Measurements from ENCODE around the gene PCSK5. TPM values are rescaled to one million over a fixed set of nuclear protein-coding genes. Genes with fewer than 3 reads are reported as not detected.

The PCSK5 gene
- polyA plus RNA-seq, 2 donors, result 4.2 to 6.1 TPM

DNA sequence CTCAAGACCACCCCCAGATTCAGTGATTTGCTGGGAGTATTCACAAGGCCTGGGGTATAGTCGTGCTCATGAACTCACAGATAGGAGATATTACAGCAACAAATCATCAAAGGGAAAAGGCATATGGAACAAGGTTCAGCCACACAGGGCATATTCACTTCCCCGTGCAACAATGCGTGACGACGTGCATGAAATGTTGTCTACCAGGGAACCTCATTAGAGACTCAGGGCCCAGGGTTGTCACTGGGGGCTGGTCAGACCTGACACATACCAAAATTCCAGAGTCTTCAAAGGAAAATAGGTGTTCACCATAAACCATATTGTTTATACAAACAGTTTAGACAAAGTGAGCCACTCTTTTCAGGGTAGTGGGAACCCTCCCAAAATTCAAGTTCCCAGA is 291.3 kb downstream of the PCSK5 start:
- 91 to 93% methylated on average over 5 of the region's 5 CpGs for WGBS, 2 donors
- Histone ChIP-seq H3K27me3 (ENCODE audit: control insufficient read depth in 1 of 2, insufficient read depth in 2 of 2, low read length in 2 of 2) (no peaks in the 10 kb centered on the region), H3K4me1 (ENCODE audit: control insufficient read depth in 2 of 2, insufficient read depth in 2 of 2, low read length in 1 of 2) (no peaks in the 10 kb centered on the region), H3K9me3 (ENCODE audit: control insufficient read depth in 2 of 2, insufficient read depth in 1 of 2, low read depth in 1 of 2, low read length in 1 of 2) (peaks cover 0 to 4% of the 10 kb centered on the region in 2 donors), H3K4me3 (ENCODE audit: low read depth in 1 of 2, low read length in 2 of 2) (no peak overlapping the region), H3K27ac (ENCODE audit: low read depth in 2 of 2, low read length in 1 of 2) (no peak overlapping the region), H3K36me3 (ENCODE audit: control insufficient read depth in 2 of 2, insufficient read depth in 2 of 2, low read length in 1 of 2) (peaks cover 4 to 6% of the 10 kb centered on the region in 2 donors)

DNA sequence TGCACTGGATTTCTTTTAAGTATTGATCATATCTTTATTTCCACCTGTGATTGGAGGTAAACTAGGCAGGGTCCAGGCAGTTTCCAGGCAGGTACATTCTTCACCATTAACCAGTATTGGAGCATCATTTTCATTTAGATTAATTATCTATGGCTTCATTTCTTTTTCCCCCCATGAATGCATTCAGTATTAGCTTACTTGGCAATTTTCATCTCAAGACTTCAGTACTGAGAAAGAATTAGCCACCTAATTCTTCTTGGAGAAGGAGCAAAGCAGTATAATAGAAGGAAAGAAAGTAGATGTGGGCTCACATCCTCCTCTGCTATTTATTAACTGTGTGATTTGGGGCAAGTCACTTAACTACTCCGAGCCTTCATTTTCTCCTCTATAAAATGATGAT is 295.0 kb downstream of the PCSK5 start:
- 88 to 91% methylated on average over 1 of the region's 1 CpG for WGBS, 2 donors
- no peak overlapping the region for H3K27ac ChIP-seq (ENCODE audit: low read depth in 2 of 2, low read length in 1 of 2)
- H3K36me3 ChIP-seq (ENCODE audit: control insufficient read depth in 2 of 2, insufficient read depth in 2 of 2, low read length in 1 of 2), result peaks cover 4 to 5% of the 10 kb centered on the region in 2 donors
- H3K9me3 ChIP-seq (ENCODE audit: control insufficient read depth in 2 of 2, insufficient read depth in 1 of 2, low read depth in 1 of 2, low read length in 1 of 2), result no peaks in the 10 kb centered on the region
- no peaks in the 10 kb centered on the region for H3K4me1 ChIP-seq (ENCODE audit: control insufficient read depth in 2 of 2, insufficient read depth in 2 of 2, low read length in 1 of 2)
- no peaks in the 10 kb centered on the region for H3K27me3 ChIP-seq (ENCODE audit: control insufficient read depth in 1 of 2, insufficient read depth in 2 of 2, low read length in 2 of 2)
- H3K4me3 ChIP-seq (ENCODE audit: low read depth in 1 of 2, low read length in 2 of 2), result no peak overlapping the region

DNA sequence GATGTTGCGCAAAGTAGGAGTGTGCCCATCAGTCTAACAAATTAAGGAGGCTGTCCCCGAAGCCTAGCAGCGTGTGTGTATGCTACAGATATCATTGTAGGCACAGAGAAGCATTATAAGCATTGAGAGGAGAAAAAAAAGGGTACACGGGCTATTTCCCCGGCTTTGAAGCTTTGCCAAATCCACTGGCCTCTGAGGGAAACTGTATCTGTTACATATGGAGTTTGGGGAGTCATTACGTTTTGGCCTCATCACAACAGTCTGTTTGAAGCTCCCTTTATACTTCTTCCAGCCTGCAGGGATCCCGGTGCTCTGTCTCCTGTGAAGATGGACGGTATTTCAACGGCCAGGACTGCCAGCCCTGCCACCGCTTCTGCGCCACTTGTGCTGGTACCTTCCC is 297.8 kb downstream of the PCSK5 start:
- Histone ChIP-seq H3K36me3 (ENCODE audit: control insufficient read depth in 2 of 2, insufficient read depth in 2 of 2, low read length in 1 of 2) (peaks cover 3 to 7% of the 10 kb centered on the region in 2 donors), H3K27ac (ENCODE audit: low read depth in 2 of 2, low read length in 1 of 2) (no peak overlapping the region), H3K4me3 (ENCODE audit: low read depth in 1 of 2, low read length in 2 of 2) (no peak overlapping the region), H3K9me3 (ENCODE audit: control insufficient read depth in 2 of 2, insufficient read depth in 1 of 2, low read depth in 1 of 2, low read length in 1 of 2) (no peaks in the 10 kb centered on the region), H3K27me3 (ENCODE audit: control insufficient read depth in 1 of 2, insufficient read depth in 2 of 2, low read length in 2 of 2) (no peaks in the 10 kb centered on the region), H3K4me1 (ENCODE audit: control insufficient read depth in 2 of 2, insufficient read depth in 2 of 2, low read length in 1 of 2) (no peaks in the 10 kb centered on the region)
- WGBS, 2 donors, result 85 to 92% methylated on average over 11 of the region's 11 CpGs

DNA sequence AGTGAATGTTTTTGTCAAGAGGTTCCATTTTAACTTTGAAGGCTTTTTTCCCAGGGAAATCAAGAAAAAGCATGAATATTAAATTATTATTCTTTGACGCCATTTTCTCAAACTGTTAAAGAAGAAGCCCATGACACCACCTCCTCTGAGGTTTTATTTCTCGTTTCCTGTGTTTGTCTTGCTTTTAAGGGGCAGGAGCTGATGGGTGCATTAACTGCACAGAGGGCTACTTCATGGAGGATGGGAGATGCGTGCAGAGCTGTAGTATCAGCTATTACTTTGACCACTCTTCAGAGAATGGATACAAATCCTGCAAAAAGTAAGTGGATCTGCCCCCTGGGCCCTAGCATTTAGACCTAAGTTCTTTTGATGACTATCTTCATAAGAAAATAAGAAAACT is 298.4 kb downstream of the PCSK5 start:
- Histone ChIP-seq H3K9me3 (ENCODE audit: control insufficient read depth in 2 of 2, insufficient read depth in 1 of 2, low read depth in 1 of 2, low read length in 1 of 2) (no peaks in the 10 kb centered on the region), H3K36me3 (ENCODE audit: control insufficient read depth in 2 of 2, insufficient read depth in 2 of 2, low read length in 1 of 2) (peaks cover 3 to 7% of the 10 kb centered on the region in 2 donors), H3K4me3 (ENCODE audit: low read depth in 1 of 2, low read length in 2 of 2) (no peak overlapping the region), H3K27me3 (ENCODE audit: control insufficient read depth in 1 of 2, insufficient read depth in 2 of 2, low read length in 2 of 2) (no peaks in the 10 kb centered on the region), H3K4me1 (ENCODE audit: control insufficient read depth in 2 of 2, insufficient read depth in 2 of 2, low read length in 1 of 2) (no peaks in the 10 kb centered on the region), H3K27ac (ENCODE audit: low read depth in 2 of 2, low read length in 1 of 2) (no peak overlapping the region)
- WGBS, 2 donors, result 85 to 88% methylated on average over 3 of the region's 3 CpGs

DNA sequence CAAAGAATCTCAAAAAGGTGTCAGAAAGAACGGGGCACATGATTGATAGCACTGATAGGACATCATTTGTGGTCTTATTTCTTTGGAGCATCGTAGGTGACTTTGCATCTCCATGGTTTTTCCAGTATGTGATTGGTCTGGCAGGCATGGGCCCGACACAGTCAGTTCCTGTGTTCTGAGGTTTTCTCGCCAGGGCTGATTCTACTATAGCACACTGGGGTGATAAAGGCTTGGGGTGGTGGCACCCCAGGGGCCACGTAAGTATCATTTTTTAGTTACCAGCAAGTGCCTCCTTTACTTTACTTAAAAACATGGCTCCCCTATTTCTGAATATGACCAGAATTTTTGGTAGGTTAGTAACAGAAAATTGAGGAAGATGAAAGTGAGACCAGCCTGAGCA is 301.0 kb downstream of the PCSK5 start:
- Histone ChIP-seq H3K9me3 (ENCODE audit: control insufficient read depth in 2 of 2, insufficient read depth in 1 of 2, low read depth in 1 of 2, low read length in 1 of 2) (no peaks in the 10 kb centered on the region), H3K4me1 (ENCODE audit: control insufficient read depth in 2 of 2, insufficient read depth in 2 of 2, low read length in 1 of 2) (no peaks in the 10 kb centered on the region), H3K27ac (ENCODE audit: low read depth in 2 of 2, low read length in 1 of 2) (no peak overlapping the region), H3K27me3 (ENCODE audit: control insufficient read depth in 1 of 2, insufficient read depth in 2 of 2, low read length in 2 of 2) (no peaks in the 10 kb centered on the region), H3K36me3 (ENCODE audit: control insufficient read depth in 2 of 2, insufficient read depth in 2 of 2, low read length in 1 of 2) (peaks cover 3 to 5% of the 10 kb centered on the region in 2 donors), H3K4me3 (ENCODE audit: low read depth in 1 of 2, low read length in 2 of 2) (no peak overlapping the region)
- 92 to 95% methylated on average over 5 of the region's 5 CpGs for WGBS, 2 donors

DNA sequence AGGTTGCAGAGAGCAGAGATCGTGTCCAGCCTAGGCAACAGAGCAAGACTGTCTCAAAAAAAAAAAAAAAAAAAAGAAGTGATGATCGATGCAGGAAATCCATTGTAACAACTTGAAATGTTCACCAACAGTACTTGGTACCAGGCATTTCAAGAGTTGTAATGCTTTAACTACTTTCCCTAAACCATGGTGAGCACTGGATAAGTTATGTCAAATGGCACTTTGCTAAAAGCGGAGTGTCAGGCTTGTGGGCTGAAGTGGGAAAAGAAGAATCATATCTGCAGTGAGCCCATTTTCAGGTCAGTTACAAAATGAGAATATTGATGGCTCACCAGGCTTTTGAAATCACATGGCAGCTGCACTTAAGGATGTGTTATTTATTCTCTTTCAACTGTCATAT is 301.5 kb downstream of the PCSK5 start:
- WGBS, 2 donors, result 96 to 97% methylated on average over 3 of the region's 3 CpGs
- Histone ChIP-seq H3K4me1 (ENCODE audit: control insufficient read depth in 2 of 2, insufficient read depth in 2 of 2, low read length in 1 of 2) (no peaks in the 10 kb centered on the region), H3K36me3 (ENCODE audit: control insufficient read depth in 2 of 2, insufficient read depth in 2 of 2, low read length in 1 of 2) (peaks cover 3 to 4% of the 10 kb centered on the region in 2 donors), H3K27ac (ENCODE audit: low read depth in 2 of 2, low read length in 1 of 2) (no peak overlapping the region), H3K4me3 (ENCODE audit: low read depth in 1 of 2, low read length in 2 of 2) (no peak overlapping the region), H3K27me3 (ENCODE audit: control insufficient read depth in 1 of 2, insufficient read depth in 2 of 2, low read length in 2 of 2) (no peaks in the 10 kb centered on the region), H3K9me3 (ENCODE audit: control insufficient read depth in 2 of 2, insufficient read depth in 1 of 2, low read depth in 1 of 2, low read length in 1 of 2) (no peaks in the 10 kb centered on the region)

DNA sequence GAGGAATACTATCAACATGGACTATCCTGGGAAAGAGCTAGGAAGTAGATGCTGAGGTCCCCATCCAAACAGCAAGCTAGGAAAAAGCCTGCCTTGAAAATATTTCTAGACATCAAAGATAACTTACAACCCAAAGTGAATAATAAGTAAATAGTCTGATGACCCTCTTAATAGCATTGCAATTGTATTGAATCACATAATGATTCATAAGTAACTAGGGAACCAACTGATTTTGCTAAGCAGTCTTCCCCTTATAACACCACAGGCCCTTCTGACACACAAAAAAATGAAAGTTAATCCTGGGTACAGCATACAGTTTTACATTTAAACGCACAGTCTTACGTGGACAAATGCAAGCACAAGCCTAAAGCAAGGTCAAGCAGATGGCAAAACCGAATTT is 304.4 kb downstream of the PCSK5 start:
- Histone ChIP-seq H3K4me3 (ENCODE audit: low read depth in 1 of 2, low read length in 2 of 2) (no peak overlapping the region), H3K36me3 (ENCODE audit: control insufficient read depth in 2 of 2, insufficient read depth in 2 of 2, low read length in 1 of 2) (peaks cover 2 to 3% of the 10 kb centered on the region in 2 donors), H3K27me3 (ENCODE audit: control insufficient read depth in 1 of 2, insufficient read depth in 2 of 2, low read length in 2 of 2) (no peaks in the 10 kb centered on the region), H3K9me3 (ENCODE audit: control insufficient read depth in 2 of 2, insufficient read depth in 1 of 2, low read depth in 1 of 2, low read length in 1 of 2) (no peaks in the 10 kb centered on the region), H3K27ac (ENCODE audit: low read depth in 2 of 2, low read length in 1 of 2) (no peak overlapping the region), H3K4me1 (ENCODE audit: control insufficient read depth in 2 of 2, insufficient read depth in 2 of 2, low read length in 1 of 2) (no peaks in the 10 kb centered on the region)
- 91 to 94% methylated on average over 3 of the region's 3 CpGs for WGBS, 2 donors

DNA sequence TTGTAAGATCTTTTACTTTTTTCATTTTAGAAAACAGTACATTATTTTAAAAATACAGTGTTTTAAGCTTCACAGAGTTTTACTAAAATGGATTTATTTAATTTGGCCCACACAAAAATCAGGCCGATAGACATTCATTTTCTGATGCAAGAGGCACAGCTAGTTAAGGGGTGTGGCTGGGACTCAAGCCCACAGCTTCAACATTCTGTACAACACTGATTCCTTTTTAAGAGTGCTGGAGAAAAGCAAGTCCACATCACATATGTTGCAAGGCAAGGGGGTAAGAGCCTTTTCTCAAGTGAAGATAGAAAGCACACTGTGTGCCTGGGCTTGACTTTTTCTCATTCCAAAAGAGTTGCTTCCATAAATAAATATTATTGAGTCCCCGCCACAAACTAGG is 307.9 kb downstream of the PCSK5 start:
- Histone ChIP-seq H3K27ac (ENCODE audit: low read depth in 2 of 2, low read length in 1 of 2) (no peak overlapping the region), H3K36me3 (ENCODE audit: control insufficient read depth in 2 of 2, insufficient read depth in 2 of 2, low read length in 1 of 2) (no peaks in the 10 kb centered on the region), H3K4me1 (ENCODE audit: control insufficient read depth in 2 of 2, insufficient read depth in 2 of 2, low read length in 1 of 2) (no peaks in the 10 kb centered on the region), H3K9me3 (ENCODE audit: control insufficient read depth in 2 of 2, insufficient read depth in 1 of 2, low read depth in 1 of 2, low read length in 1 of 2) (no peaks in the 10 kb centered on the region), H3K4me3 (ENCODE audit: low read depth in 1 of 2, low read length in 2 of 2) (no peak overlapping the region), H3K27me3 (ENCODE audit: control insufficient read depth in 1 of 2, insufficient read depth in 2 of 2, low read length in 2 of 2) (no peaks in the 10 kb centered on the region)
- 63 to 72% methylated on average over 2 of the region's 2 CpGs for whole genome bisulfite sequencing, 2 donors

DNA sequence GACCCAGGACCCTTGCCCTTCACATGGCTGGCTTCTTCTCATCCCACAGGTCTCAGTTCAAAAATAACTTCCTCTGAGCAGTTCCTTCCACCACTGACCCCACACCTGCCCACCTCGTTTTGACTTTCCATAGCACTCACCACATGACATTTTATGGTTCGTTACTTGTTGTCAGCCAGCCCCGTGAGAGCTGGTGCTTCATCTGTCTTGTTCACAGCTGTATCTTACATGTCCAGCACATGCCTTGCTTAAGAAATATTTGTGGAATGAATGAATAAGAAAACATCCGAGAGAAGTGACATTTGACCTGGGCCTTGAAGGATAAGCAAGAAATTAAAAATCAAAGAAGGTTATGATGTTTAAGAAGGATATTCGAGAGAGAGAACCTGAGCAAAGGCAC is 309.8 kb downstream of the PCSK5 start:
- Histone ChIP-seq H3K4me3 (ENCODE audit: low read depth in 1 of 2, low read length in 2 of 2) (no peak overlapping the region), H3K27me3 (ENCODE audit: control insufficient read depth in 1 of 2, insufficient read depth in 2 of 2, low read length in 2 of 2) (no peaks in the 10 kb centered on the region), H3K27ac (ENCODE audit: low read depth in 2 of 2, low read length in 1 of 2) (no peak overlapping the region), H3K36me3 (ENCODE audit: control insufficient read depth in 2 of 2, insufficient read depth in 2 of 2, low read length in 1 of 2) (no peaks in the 10 kb centered on the region), H3K9me3 (ENCODE audit: control insufficient read depth in 2 of 2, insufficient read depth in 1 of 2, low read depth in 1 of 2, low read length in 1 of 2) (no peaks in the 10 kb centered on the region), H3K4me1 (ENCODE audit: control insufficient read depth in 2 of 2, insufficient read depth in 2 of 2, low read length in 1 of 2) (no peaks in the 10 kb centered on the region)
- 69 to 74% methylated on average over 5 of the region's 5 CpGs for WGBS, 2 donors

DNA sequence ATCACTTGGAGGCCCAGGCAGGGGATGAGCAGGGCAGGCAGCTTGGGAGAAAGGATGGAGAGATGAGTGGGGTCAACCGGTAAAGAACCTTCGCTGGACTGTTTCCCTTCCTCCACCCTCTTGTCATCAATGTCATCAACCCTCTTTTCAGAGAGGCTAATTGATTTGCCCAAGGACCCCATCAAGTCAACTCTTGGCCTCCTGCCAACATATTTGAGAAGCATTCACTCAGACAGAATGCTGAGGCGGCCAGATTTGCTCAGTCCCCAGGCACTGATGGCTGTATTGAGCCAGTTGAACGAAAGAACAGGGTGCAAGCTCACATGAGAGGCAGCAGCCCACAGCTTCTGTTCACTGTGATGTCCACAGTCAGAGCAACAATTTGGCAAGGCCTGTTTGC is 310.3 kb downstream of the PCSK5 start:
- Histone ChIP-seq H3K9me3 (ENCODE audit: control insufficient read depth in 2 of 2, insufficient read depth in 1 of 2, low read depth in 1 of 2, low read length in 1 of 2) (no peaks in the 10 kb centered on the region), H3K27me3 (ENCODE audit: control insufficient read depth in 1 of 2, insufficient read depth in 2 of 2, low read length in 2 of 2) (no peaks in the 10 kb centered on the region), H3K4me1 (ENCODE audit: control insufficient read depth in 2 of 2, insufficient read depth in 2 of 2, low read length in 1 of 2) (no peaks in the 10 kb centered on the region), H3K4me3 (ENCODE audit: low read depth in 1 of 2, low read length in 2 of 2) (no peak overlapping the region), H3K36me3 (ENCODE audit: control insufficient read depth in 2 of 2, insufficient read depth in 2 of 2, low read length in 1 of 2) (no peaks in the 10 kb centered on the region), H3K27ac (ENCODE audit: low read depth in 2 of 2, low read length in 1 of 2) (no peak overlapping the region)
- 84 to 85% methylated on average over 4 of the region's 4 CpGs for WGBS, 2 donors

Data from esophagus (tissue), 2 donors.